Neural cell (in vitro differentiated cells): ENCODE data around the gene TRAF2. TPM values are rescaled to one million over a fixed set of nuclear protein-coding genes. Genes with fewer than 3 reads are reported as not detected.
"Not testable (repeated sequence)": the region's sequence is repeated elsewhere in the genome, so short reads cannot be mapped to it uniquely, and the experiment has no call there.

Experiments used
- H2AFZ ChIP-seq: fragments of 200-600, 300-800 bp; sonication (generic), shearing (Covaris generic); 2 replicates; pipeline ENCODE4 v1.6.0; 2014; ENCODE audit warnings: low read depth, mild to moderate bottlenecking, antibody characterized with exemption, low read length, moderate library complexity
- H3F3A ChIP-seq: fragments of 200-600 bp; shearing (Covaris generic); 2 replicates; pipeline ENCODE4 v1.6.1; 2016; ENCODE audit warnings: mild to moderate bottlenecking, moderate library complexity, mixed read lengths, antibody characterized with exemption, low read length; ENCODE audit not compliant: insufficient read depth, poor library complexity, severe bottlenecking
- H3K27ac ChIP-seq: fragments of 200-600, 300-800 bp; sonication (generic), shearing (Covaris generic); 2 replicates; pipeline ENCODE4 v1.5.1; 2014; ENCODE audit warnings: mild to moderate bottlenecking, low read length, moderate library complexity
- H3K27me3 ChIP-seq: fragments of 300-800, 200-600 bp; sonication (generic), shearing (Covaris generic); 2 replicates; pipeline ENCODE4 v1.6.0; 2014; ENCODE audit warnings: mild to moderate bottlenecking, low read depth, low read length, moderate library complexity; ENCODE audit not compliant: insufficient read depth
- H3K36me3 ChIP-seq: fragments of 300-800, 200-600 bp; sonication (generic), shearing (Covaris generic); 2 replicates; pipeline ENCODE4 v1.5.1; 2014; ENCODE audit warnings: mild to moderate bottlenecking, antibody characterized with exemption, low read length, moderate library complexity; ENCODE audit not compliant: insufficient read depth
- H3K4me2 ChIP-seq: fragments of 300-800, 200-600 bp; sonication (generic), shearing (Covaris generic); 2 replicates; pipeline ENCODE4 v1.6.0; 2014; ENCODE audit warnings: mild to moderate bottlenecking, low read length
- H3K4me3 ChIP-seq: fragments of 300-800, 200-600 bp; sonication (generic), shearing (Covaris generic); 2 replicates; pipeline ENCODE4 v1.5.1; 2014; ENCODE audit warnings: mild to moderate bottlenecking, low read length, moderate library complexity
- H3K79me2 ChIP-seq: fragments of 200-600 bp; shearing (Covaris generic); replicated peaks from 2 replicates; pipeline ENCODE4 v1.6.0; 2014; ENCODE audit warnings: mild to moderate bottlenecking, low read length, moderate library complexity; ENCODE audit not compliant: insufficient read depth
- H3K9ac ChIP-seq: fragments of 300-800, 200-600 bp; sonication (generic), shearing (Covaris generic); 2 replicates; pipeline ENCODE4 v1.6.1; 2016; ENCODE audit warnings: mild to moderate bottlenecking, low read length, mixed read lengths
- H3K9me2 ChIP-seq: fragments of 200-600 bp; shearing (Covaris generic); 2 replicates; pipeline ENCODE4 v1.6.1; 2016; ENCODE audit warnings: mild to moderate bottlenecking, low read length, mixed read lengths; ENCODE audit not compliant: insufficient read depth
- H3K9me3 ChIP-seq: fragments of 200-600, 300-800 bp; sonication (generic), shearing (Covaris generic); 2 replicates; pipeline ENCODE4 v1.6.1; 2016; ENCODE audit warnings: mild to moderate bottlenecking, mixed run types, low read length, moderate library complexity, mixed read lengths
- H4K20me1 ChIP-seq: fragments of 200-600 bp; shearing (Covaris generic); 2 replicates; pipeline ENCODE4 v1.6.1; 2016; ENCODE audit warnings: mild to moderate bottlenecking, mixed run types; ENCODE audit not compliant: insufficient read depth
- CTCF ChIP-seq: fragments of 450-650 bp; IDR thresholded peaks from 2 replicates; pipeline ENCODE4 v1.5.1; 2014; ENCODE audit warnings: antibody characterized with exemption, mild to moderate bottlenecking, moderate library complexity; ENCODE audit not compliant: poor library complexity, severe bottlenecking
- EP300 ChIP-seq: fragments of 450-650 bp; conservative IDR thresholded peaks from 2 replicates; pipeline ENCODE4 v1.6.1; 2014; ENCODE audit warnings: antibody characterized with exemption, mild to moderate bottlenecking, moderate library complexity; ENCODE audit not compliant: poor library complexity, severe bottlenecking
- EZH2 ChIP-seq: fragments of 200-600, 300-800 bp; shearing (Covaris generic), sonication (generic); IDR thresholded peaks from 2 replicates; pipeline ENCODE4 v1.6.1; 2014; ENCODE audit warnings: antibody characterized with exemption, low read length, borderline replicate concordance, mild to moderate bottlenecking; ENCODE audit not compliant: insufficient read depth, poor library complexity, severe bottlenecking
- MXI1 ChIP-seq: fragments of 450-650 bp; conservative IDR thresholded peaks from 2 replicates; pipeline ENCODE4 v1.6.1; 2014; ENCODE audit warnings: antibody characterized with exemption, mild to moderate bottlenecking; ENCODE audit not compliant: poor library complexity, severe bottlenecking
- POLR2AphosphoS5 ChIP-seq: IDR thresholded peaks from 2 replicates; pipeline ENCODE4 v1.6.1; 2012
- RAD21 ChIP-seq: fragments of 450-650 bp; conservative IDR thresholded peaks from 2 replicates; pipeline ENCODE4 v1.6.1; 2014; ENCODE audit warnings: antibody characterized with exemption, mild to moderate bottlenecking, moderate library complexity
- REST ChIP-seq: IDR thresholded peaks from 2 replicates; pipeline ENCODE4 v1.6.1; 2012; ENCODE audit warnings: borderline replicate concordance
- SMC3 ChIP-seq: fragments of 450-650 bp; conservative IDR thresholded peaks from 2 replicates; pipeline ENCODE4 v1.6.1; 2014; ENCODE audit warnings: antibody characterized with exemption, mild to moderate bottlenecking, moderate library complexity; ENCODE audit not compliant: poor library complexity
- TAF1 ChIP-seq: IDR thresholded peaks from 2 replicates; pipeline ENCODE4 v1.6.1; 2012; ENCODE audit warnings: low read depth
- polyA plus RNA-seq: library from polyadenylated mRNA; depleted of rRNA; stranded (reverse); fragments of >200 nt; gene quantifications from 2 replicates; pipeline ENCODE4 v1.2.3, GENCODE V29; 2014

The TRAF2 gene
- polyA plus RNA-seq, 1 donor from 2014 or later, result 14.6 TPM

GRCh38 chr9:136840140-136840876 lies 46.0 kb upstream of the TRAF2 start:
- Histone ChIP-seq H3K27ac (no peak overlapping the region), H3K4me2 (no peak overlapping the region), H3K9ac (no peak overlapping the region)

GRCh38 chr9:136840877-136841645 lies 45.3 kb upstream of the TRAF2 start:
- Histone ChIP-seq H3K9me2 (no peaks in the 10 kb centered on the region), H3K79me2 (no peaks in the 10 kb centered on the region), H3K36me3 (no peaks in the 10 kb centered on the region), H3K4me2 (no peak overlapping the region), H4K20me1 (no peaks in the 10 kb centered on the region), H3F3A (no peaks in the 10 kb centered on the region), H3K4me3 (no peak overlapping the region), H3K27ac (no peak overlapping the region), H3K27me3 (no peaks in the 10 kb centered on the region), H2AFZ (no peak overlapping the region), H3K9ac (peak overlapping the region; percentile 26), H3K9me3 (no peaks in the 10 kb centered on the region)
- TF ChIP-seq EP300, result no peak
- no peak for TF ChIP-seq EZH2
- no peak for TF ChIP-seq REST
- TF ChIP-seq RAD21, result no peak
- no peak for TF ChIP-seq POLR2AphosphoS5
- no peak for TF ChIP-seq SMC3
- no peak for TF ChIP-seq TAF1
- TF ChIP-seq MXI1, result no peak
- no peak for TF ChIP-seq CTCF

More at GRCh38 chr9:136840140-136840876, 46.0 kb upstream of the TRAF2 start:
- Histone ChIP-seq H3F3A (no peaks in the 10 kb centered on the region), H3K4me3 (no peak overlapping the region), H3K9me2 (no peaks in the 10 kb centered on the region), H2AFZ (no peak overlapping the region), H4K20me1 (no peaks in the 10 kb centered on the region), H3K9me3 (no peaks in the 10 kb centered on the region), H3K27me3 (no peaks in the 10 kb centered on the region), H3K79me2 (no peaks in the 10 kb centered on the region), H3K36me3 (no peaks in the 10 kb centered on the region)
- TF ChIP-seq SMC3 (no peak), REST (no peak), MXI1 (no peak)

- H2AFZ ChIP-seq, H3K9me2 ChIP-seq, H3K79me2 ChIP-seq, H3F3A ChIP-seq, H4K20me1 ChIP-seq, H3K4me2 ChIP-seq, H3K27me3 ChIP-seq, H3K9me3 ChIP-seq, H3K36me3 ChIP-seq: not testable (repeated sequence)
- peak overlapping the region; percentile 83 for H3K9ac ChIP-seq
- H3K4me3 ChIP-seq, result peak overlapping the region; percentile 76
- H3K27ac ChIP-seq, result peak overlapping the region; percentile 79
Observed at GRCh38 chr9:136841646-136842379, 44.5 kb upstream of the TRAF2 start.
